IMR-90 (cell line): ENCODE data around the gene LDHAL6B. TPM values are rescaled to one million over a fixed set of nuclear protein-coding genes. Genes with fewer than 3 reads are reported as not detected.

Source experiments
- FOS ChIP-seq: fragments of 150-350 bp; IDR thresholded peaks from 2 replicates; pipeline ENCODE4 v1.6.1; 2016; ENCODE audit warnings: low read depth, low read length
- RCOR1 ChIP-seq: IDR thresholded peaks from 2 replicates; pipeline ENCODE4 v1.6.1; 2012; ENCODE audit warnings: mild to moderate bottlenecking, low read length, improper control_type of control experiment; ENCODE audit not compliant: insufficient replicate concordance
- USF2 ChIP-seq: fragments of 150-350 bp; IDR thresholded peaks from 2 replicates; pipeline ENCODE4 v1.6.1; 2017; ENCODE audit warnings: mild to moderate bottlenecking, antibody characterized with exemption, low read length, low read depth
- polyA plus RNA-seq, 3 experiments: library from polyadenylated mRNA; depleted of rRNA; stranded (reverse); fragments of >200 nt; gene quantifications; 2 replicates each; pipeline ENCODE4 v1.2.3, GENCODE V29; 2012; ENCODE audit warnings: low replicate concordance in 1 of 3
- total RNA-seq: library from RNA; depleted of rRNA; stranded (reverse); fragments of >200 nt; gene quantifications from 2 replicates; pipeline ENCODE4 v1.2.3, GENCODE V29; 2012

Gene LDHAL6B
- total and polyA plus RNA-seq, 2 of the 4 experiments (the other 2 are of a cell fraction), result not detected

DNA sequence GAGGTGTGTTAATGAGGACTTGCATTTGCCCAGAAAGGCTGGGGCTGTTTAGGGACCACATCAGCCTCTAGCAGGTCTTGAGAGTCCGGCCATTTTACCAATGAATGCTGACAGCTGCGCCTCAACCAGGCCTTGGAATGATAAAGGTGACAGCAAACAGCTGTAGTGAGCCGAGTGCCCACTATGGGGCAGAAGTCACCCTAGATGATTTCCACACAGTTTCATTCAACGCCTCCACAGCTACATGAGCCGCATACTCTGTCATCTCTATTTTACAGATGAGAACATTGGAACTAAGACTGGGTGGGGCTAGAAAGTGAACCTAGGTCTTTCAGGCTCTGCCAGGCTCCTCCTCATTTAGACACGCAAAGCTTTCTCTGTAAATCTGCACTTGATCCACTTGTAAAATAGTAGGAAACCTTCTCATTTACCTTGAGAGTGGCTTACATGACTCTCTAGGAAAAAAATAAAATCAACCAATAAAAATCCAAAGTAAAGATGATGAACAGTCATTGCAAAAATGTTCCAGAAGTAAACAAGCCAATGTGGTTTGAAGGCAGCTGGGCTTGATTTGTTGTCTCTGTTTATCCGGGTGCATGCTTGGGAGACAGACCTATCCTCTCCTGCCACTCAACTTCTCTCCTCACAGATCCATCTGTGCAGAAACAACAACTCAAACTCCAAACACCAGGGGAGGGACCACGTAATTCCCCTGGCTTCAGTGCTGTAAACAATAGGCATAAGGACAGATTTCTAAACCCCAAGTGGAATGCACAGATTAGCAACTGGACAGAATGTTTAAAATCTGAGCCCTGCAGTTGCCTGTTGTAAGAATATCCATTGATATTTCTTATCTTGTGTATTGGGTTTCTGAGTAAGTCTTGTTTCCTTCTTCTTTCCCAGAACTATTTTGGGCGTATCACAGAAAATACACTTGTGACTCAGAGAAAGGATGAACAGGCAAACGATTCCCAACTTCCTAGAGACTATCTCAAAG lies 31.5 kb upstream of the LDHAL6B start (continued):
- TF ChIP-seq RCOR1 (peak; percentile 17), FOS (no peak), USF2 (no peak)
